ENCODE data around the gene MSANTD4.

DNA sequence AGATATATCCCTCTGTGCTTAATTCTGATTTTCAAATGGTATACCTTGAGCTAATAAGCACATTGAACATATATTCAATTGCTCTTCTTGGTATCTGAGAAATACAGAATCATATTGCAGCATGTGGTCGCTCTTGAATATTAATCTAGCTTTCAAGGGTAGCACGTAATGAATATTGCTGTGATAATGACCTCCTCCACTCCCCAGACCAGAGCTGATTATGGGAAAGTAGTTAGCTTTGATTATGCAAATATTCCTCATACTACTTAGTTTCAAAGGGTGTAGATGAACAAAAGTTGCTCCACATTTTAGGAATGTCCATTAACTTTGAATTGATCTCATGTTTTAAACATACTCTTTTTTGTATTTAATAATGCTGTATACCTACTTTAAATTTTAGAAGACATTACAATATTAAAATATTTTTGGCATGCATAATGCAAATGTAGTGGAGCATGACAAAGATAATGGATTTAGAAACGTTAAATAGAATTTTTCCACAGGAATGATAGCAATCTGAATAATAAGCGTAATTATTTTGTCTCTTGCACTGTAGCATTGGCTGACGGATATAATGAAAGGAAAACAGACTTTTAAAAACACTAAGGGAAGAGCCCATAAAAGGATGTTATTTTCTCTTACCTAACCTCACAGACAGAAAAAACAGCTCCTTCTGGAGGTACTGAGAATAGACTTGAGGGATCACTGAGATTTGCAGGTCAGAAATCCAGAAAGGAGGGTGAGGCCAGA is 27.9 kb upstream of the MSANTD4 start:
- TF ChIP-seq, protein P1, sequence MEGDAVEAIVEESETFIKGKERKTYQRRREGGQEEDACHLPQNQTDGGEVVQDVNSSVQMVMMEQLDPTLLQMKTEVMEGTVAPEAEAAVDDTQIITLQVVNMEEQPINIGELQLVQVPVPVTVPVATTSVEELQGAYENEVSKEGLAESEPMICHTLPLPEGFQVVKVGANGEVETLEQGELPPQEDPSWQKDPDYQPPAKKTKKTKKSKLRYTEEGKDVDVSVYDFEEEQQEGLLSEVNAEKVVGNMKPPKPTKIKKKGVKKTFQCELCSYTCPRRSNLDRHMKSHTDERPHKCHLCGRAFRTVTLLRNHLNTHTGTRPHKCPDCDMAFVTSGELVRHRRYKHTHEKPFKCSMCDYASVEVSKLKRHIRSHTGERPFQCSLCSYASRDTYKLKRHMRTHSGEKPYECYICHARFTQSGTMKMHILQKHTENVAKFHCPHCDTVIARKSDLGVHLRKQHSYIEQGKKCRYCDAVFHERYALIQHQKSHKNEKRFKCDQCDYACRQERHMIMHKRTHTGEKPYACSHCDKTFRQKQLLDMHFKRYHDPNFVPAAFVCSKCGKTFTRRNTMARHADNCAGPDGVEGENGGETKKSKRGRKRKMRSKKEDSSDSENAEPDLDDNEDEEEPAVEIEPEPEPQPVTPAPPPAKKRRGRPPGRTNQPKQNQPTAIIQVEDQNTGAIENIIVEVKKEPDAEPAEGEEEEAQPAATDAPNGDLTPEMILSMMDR (IDR thresholded peaks at IDR 0.05; ENCODE audit: low read depth, low read length), result no peak
- no peak for TF ChIP-seq EZH2phosphoT487 (IDR thresholded peaks at IDR 0.05; ENCODE audit: low read depth)
